AG04450 (cell line): Measurements from ENCODE around the gene KRT78. TPM values are rescaled to one million over a fixed set of nuclear protein-coding genes. Genes with fewer than 3 reads are reported as not detected.

Experiments used
- CTCF ChIA-PET: fragments of 300-600, 350-600 bp; formaldehyde crosslinking; extraction: SDS; loops from one replicate; lab custom pipeline; 2022; ENCODE audit warnings: antibody characterized with exemption, inconsistent platforms; lab: Charles Lee
- POLR2A ChIA-PET: fragments of 350-600 bp; formaldehyde crosslinking; extraction: SDS; loops from one replicate; lab custom pipeline; 2021; ENCODE audit warnings: antibody characterized with exemption, inconsistent platforms; lab: Yijun Ruan, JAX
- DNase-seq: peaks from one replicate; pipeline ENCODE4 v3.0.0-alpha.2; 2011; ENCODE audit warnings: low read depth, low spot score
- H3K27ac ChIP-seq: one replicate; pipeline ENCODE4 v1.5.1; 2012; ENCODE audit warnings: low read depth, low read length, control low read depth
- H3K27me3 ChIP-seq: one replicate; pipeline ENCODE4 v1.6.0; 2012; ENCODE audit warnings: low read length; ENCODE audit not compliant: control insufficient read depth, insufficient read depth
- H3K4me3 ChIP-seq: 2 replicates; pipeline ENCODE4 v1.5.1; 2011; ENCODE audit warnings: mild to moderate bottlenecking, low read depth, low read length, control low read depth
- H3K9me3 ChIP-seq: 2 replicates; pipeline ENCODE4 v1.5.1; 2012; ENCODE audit warnings: low read length; ENCODE audit not compliant: control insufficient read depth, insufficient read depth
- polyA plus RNA-seq: library from polyadenylated mRNA; depleted of rRNA; stranded (reverse); fragments of >200 nt; gene quantifications from 2 replicates; pipeline ENCODE4 v1.2.3, GENCODE V29; 2011
- TF ChIP-seq, protein P1 (sequence below): IDR thresholded peaks from 2 replicates; pipeline ENCODE4 v1.5.1; 2011; ENCODE audit warnings: low read depth, low read length, control low read depth, inconsistent platforms

Gene KRT78
- polyA plus RNA-seq, 1 experiment: not detected

DNA sequence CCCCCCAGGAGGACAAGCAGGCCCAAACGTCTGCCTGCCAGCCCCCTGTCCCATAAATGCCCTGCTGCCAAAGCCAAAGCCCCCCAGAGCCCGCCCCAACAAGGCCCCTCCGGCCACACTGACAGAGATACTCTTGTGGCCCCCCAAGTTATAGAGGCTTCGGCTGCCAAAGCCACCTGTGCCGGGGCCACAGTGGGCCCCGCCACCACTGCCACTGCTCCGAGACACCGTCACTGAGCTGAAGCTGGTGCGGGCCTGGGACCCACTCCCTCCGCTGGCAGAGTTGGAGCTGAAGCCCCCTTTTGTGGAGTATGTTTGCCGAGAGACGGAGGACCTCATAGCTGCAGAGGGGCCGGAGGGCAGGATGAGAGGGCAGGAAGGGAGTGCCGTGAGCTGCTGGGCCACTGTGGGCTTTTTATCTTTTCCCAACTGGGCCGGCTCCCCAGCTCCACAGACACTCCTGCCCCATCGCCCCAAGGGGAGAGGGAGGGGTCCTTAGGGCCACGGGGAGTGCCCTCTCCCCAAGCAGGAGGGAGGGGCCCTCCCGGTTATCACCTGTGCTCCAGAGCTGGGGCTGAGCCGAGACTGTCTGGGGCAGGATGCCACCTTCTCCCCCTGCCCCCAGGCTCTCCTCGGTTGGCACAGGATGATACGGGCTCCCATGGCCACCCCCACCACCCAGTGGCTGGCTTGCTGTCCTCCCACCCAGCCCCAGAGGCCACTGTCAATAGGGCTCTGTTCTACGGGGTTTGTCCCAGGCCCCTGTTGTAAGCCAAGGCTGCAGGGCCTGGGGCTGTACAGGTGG lies 14.7 kb downstream of the KRT78 start, which contains the start of gene KRT79:
KRT79 (minus strand) TSS at position 390 of the 805 bp plus-strand sequence; CDS start at position 339, 51 bp downstream.
- Histone ChIP-seq H3K4me3 (no peak within 1 kb of the TSS), H3K9me3 (no peaks in the 10 kb centered on the region), H3K27me3 (no peaks in the 10 kb centered on the region), H3K27ac (no peak within 1 kb of the TSS)
- ChIA-PET CTCF (no interaction called here), POLR2A (no interaction called here)
- TF ChIP-seq, protein P1, sequence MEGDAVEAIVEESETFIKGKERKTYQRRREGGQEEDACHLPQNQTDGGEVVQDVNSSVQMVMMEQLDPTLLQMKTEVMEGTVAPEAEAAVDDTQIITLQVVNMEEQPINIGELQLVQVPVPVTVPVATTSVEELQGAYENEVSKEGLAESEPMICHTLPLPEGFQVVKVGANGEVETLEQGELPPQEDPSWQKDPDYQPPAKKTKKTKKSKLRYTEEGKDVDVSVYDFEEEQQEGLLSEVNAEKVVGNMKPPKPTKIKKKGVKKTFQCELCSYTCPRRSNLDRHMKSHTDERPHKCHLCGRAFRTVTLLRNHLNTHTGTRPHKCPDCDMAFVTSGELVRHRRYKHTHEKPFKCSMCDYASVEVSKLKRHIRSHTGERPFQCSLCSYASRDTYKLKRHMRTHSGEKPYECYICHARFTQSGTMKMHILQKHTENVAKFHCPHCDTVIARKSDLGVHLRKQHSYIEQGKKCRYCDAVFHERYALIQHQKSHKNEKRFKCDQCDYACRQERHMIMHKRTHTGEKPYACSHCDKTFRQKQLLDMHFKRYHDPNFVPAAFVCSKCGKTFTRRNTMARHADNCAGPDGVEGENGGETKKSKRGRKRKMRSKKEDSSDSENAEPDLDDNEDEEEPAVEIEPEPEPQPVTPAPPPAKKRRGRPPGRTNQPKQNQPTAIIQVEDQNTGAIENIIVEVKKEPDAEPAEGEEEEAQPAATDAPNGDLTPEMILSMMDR: no peak
- DNase-seq: no peak

DNA sequence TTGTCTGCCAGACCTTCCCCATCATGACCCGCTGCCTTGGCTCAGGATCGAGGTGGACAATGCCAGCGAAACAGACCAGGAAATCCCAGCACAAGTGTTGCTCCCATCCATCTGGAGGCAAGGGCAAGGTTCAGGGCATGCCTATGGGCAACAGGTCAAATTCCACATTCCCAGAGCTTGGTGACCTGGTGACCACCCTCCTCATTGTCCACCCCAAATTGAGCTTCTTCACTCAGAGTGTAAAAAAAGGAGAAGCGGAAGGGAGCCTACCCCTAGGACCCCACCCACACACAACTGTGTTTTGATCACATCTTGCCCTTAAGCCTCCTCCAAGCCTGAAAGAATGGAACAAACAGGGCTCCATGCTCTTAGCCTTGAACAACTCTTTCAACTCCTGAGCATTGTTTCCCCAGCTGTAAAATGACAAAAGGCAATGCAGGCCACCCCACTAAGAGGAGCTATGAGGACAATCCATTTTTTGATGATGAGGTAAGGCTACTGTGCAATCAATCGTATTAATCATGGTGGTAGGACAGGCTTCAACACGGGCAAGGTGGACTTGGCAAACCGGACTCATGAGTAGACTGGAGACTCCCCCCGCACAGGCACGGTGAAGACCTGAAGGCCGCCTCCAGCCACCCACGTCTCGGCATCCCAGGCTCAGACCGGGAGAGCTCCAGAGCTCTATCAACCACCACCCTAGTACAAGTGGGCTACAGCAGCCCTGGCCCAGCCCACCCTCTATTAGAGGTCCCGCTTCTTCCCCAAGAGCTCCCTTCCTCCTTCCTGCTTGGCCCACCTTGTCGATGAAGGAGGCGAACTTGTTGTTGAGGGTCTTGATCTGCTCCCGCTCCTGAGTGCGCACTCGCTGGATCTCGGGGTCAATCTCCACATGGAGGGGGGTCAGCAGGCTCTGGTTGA lies 15.5 kb downstream of the KRT78 start:
- Histone ChIP-seq H3K4me3 (no peak overlapping the region), H3K27me3 (no peaks in the 10 kb centered on the region), H3K27ac (no peak overlapping the region), H3K9me3 (no peaks in the 10 kb centered on the region)
- ChIA-PET CTCF (no interaction called here), POLR2A (no interaction called here)
- no peak for DNase-seq
- TF ChIP-seq, protein P1: no peak

DNA sequence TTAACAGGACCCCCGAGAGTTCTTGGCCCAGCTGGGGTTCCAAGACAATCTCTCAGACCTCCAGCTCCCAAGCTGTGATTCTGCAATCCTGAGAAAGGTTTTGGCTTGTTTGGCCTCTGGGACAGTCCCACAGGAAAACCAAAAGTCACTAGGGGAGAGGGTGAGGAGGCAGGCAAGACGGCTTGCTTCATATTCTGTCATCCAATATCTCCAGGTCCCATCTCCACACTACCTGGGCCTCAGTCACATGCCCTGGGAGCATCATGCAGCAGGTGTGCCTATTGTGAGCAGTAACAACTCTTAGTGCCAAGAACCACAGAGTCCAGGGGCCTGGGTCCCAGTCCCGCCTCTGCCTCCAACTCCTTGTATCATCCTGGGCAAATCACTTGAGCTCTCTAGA lies 16.3 kb downstream of the KRT78 start:
- no peak for DNase-seq
- ChIA-PET CTCF (no interaction called here), POLR2A (no interaction called here)
- Histone ChIP-seq H3K9me3 (no peaks in the 10 kb centered on the region), H3K27ac (no peak overlapping the region), H3K4me3 (no peak overlapping the region), H3K27me3 (no peaks in the 10 kb centered on the region)
- TF ChIP-seq, protein P1: no peak

DNA sequence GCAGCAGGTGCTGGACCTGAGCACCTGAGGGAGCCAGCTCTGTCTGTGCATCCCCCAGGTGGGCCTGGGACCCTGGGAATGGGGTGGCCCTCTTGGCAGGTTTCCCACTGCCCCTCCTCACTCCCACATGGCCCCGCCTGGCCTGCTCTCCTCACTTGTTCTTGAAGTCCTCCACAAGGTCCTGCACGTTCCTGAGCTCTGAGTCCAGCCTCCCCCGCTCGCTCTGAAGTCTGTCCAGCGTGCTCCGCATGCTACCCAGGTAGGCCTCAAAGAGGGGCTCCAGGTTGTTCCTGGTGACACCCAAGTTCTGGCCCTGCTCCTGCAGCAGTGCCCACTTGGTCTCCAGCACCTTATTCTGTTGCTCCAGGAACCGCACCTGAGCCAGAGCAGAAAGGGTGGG lies 17.5 kb downstream of the KRT78 start:
- TF ChIP-seq, protein P1: no peak
- no peaks in the 10 kb centered on the region for H3K9me3 ChIP-seq
- no peak overlapping the region for H3K4me3 ChIP-seq
- no peak overlapping the region for H3K27ac ChIP-seq
- H3K27me3 ChIP-seq: no peaks in the 10 kb centered on the region
- no peak for DNase-seq
- CTCF ChIA-PET: no interaction called here
- POLR2A ChIA-PET: no interaction called here
